Endothelial cell of hepatic sinusoid (primary cell): ENCODE data around the gene MICB.
"Not testable (repeated sequence)": the region's sequence is repeated elsewhere in the genome, so short reads cannot be mapped to it uniquely, and the experiment has no call there.

Experiments used
- in situ Hi-C: cut with HindIII; loops from 2 replicates; pipeline ENCODE4 v1.10.0; 2017; ENCODE audit warnings: low sequenced_read_pairs

The MICB gene

GRCh38 chr6:31535538-31536324 is 37.8 kb downstream of the MICB start:
- in situ Hi-C loops, result no loop called here

- in situ Hi-C loops, result no loop called here
These were observed 41.0 kb downstream of the MICB start for GRCh38 chr6:31538805-31539400.

DNA sequence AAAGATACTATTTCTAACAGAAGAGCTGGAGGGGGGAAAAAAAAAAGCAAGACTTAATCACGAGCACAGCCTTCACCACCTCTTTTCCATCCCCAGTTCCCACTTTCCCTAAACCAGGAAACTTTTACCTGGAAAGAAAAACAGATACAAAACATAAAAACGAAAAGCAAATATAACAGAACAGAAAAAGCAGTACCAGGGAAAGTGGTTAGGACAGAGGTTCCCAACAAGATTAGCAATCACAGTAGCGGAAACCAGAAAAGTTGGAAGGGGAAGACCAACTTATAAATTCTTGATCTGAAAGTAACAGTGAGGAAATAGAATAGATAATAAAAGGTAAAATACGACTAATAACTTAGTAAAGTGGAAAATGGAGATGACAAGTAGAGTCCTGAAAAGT is 42.7 kb downstream of the MICB start:
- in situ Hi-C loops, result loop anchor here (5.0 kb wide), 2 partner anchors 42 to 77 kb away; partner anchors contain the start of genes AIF1 and LTB

DNA sequence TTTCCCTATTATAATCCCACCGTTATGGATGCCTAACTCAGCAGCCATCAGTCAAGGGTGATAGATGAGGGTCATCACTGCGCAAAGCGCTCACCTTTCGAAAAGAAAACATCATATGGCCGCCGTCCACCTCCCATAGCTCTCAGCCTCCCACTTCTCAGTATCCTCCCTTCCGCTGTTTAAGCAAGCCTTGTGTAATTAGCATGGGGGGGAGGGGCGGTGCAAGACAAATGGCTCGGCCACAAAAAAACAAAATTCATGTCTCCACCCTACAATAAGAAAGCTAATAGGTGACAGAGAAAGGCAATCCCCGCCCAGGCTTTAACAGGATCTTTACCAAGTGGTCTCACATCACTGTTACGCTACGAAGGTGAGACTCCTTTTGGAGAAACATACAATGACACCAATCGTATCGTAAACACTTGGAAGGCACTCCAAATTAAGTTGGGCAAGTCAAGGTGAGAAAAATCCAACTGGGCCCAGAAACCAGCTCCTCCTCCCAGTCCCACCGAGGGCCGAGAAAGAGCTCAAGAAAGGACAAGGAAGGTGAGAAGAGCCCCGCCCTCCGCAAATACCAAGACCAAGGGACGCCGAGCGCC is 43.2 kb downstream of the MICB start:
- in situ Hi-C loops, result loop anchor here (5.0 kb wide), 2 partner anchors 41 to 76 kb away; partner anchors contain the start of genes AIF1 and LTB

GRCh38 chr6:31541658-31542521 is 43.9 kb downstream of the MICB start, which contains the start of gene DDX39B:
DDX39B (minus strand) TSS chr6:31542003; CDS start chr6:31540532, 1,471 bp downstream.
- in situ Hi-C loops, result loop anchor here (5.0 kb wide), 2 partner anchors 40 to 75 kb away; partner anchors contain the start of genes AIF1 and LTB

DNA sequence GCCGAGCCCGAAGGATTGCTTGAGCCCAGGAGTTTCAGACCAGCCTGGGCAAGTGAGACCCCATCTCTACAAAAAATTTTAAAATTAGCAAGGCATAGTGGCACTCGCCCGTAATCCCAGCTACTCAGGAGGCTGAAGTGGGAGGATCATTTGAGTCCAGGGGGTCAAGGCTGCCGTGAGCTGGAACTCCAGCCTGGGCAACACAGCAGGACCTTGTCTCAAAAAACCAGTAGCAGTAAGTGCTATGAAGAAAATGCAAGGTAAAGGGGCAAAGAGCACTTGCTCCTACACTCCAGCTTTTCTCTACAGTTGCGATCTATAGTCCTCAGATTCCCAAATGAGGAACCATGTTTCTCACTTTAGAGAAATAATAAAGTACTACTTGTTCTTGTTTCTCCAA is 45.7 kb downstream of the MICB start:
- in situ Hi-C loops, result loop anchor here (5.0 kb wide), 2 partner anchors 39 to 74 kb away; partner anchors contain the start of genes AIF1 and LTB

- in situ Hi-C loops, result loop anchor here (5.0 kb wide), 2 partner anchors 38 to 73 kb away; partner anchors contain the start of genes AIF1 and LTB
These were observed 46.7 kb downstream of the MICB start for GRCh38 chr6:31544676-31545075.

DNA sequence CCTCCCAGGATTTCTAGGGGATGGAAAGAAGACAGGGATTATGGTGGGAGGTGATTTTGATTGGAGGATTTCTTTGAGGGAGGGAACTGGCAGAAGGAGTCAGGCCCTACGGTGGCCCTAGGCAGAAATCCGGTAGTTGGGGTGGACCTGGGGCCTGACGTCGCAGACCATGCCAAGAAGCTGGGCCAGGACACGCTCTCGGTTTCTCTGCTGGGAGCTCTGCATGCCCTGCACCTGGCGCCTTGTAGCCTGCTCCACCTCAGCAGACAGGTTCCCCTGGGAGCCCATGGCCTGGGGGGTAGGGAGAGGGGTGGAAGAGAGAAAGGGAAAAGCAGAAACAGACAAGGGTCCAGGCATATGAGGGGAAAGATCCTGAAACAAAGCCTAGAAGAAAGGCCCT is 47.3 kb downstream of the MICB start:
- in situ Hi-C loops, result no loop called here

- in situ Hi-C loops, result no loop called here
These were observed 48.5 kb downstream of the MICB start, which contains the start of gene ATP6V1G2 for GRCh38 chr6:31546339-31546957. ATP6V1G2 (minus strand) TSS chr6:31546608; CDS start chr6:31546559, 49 bp downstream.

DNA sequence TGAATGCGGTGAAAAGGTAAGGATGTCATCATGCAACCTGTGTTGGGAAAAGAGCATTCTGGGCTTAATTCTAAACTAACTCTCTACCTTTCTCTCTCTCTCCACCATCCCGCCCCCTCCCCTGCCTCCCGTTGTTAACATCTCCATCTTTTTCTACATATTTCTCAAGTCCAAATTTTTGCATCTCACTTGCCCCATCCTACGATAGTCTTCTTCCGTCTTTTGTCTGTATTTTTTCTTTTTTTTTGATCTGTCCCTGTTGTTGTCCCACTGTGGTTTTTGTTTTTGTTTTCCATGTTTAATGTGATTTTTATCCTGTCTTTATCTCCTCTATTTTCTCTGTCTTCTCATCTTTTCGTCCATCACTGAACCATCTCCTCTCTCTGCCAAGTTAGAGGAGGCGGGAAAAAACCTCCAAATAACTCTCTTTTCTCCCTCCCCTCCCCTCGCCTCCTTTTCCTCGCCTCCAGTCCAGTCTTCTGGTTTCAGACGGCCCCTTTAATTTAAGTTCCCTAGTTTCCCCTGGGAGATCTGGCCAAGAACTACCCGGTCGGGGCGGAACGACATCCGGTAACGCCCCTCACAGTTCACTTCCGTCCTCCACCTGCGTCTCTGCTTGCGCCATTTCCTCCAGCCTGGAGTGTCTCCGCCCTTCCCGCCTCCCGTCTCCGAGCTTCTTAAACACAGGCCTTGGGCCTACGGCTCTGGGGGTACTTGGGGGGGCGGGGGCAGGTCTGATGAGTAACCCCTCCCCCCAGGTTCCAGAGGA is 49.2 kb downstream of the MICB start, which contains the start of gene NFKBIL1:
Gene NFKBIL1, plus strand, starts transcription at position 651 of the 769 bp plus-strand sequence. Its CDS starts 87 bp downstream, at position 738.
- in situ Hi-C loops, result no loop called here

DNA sequence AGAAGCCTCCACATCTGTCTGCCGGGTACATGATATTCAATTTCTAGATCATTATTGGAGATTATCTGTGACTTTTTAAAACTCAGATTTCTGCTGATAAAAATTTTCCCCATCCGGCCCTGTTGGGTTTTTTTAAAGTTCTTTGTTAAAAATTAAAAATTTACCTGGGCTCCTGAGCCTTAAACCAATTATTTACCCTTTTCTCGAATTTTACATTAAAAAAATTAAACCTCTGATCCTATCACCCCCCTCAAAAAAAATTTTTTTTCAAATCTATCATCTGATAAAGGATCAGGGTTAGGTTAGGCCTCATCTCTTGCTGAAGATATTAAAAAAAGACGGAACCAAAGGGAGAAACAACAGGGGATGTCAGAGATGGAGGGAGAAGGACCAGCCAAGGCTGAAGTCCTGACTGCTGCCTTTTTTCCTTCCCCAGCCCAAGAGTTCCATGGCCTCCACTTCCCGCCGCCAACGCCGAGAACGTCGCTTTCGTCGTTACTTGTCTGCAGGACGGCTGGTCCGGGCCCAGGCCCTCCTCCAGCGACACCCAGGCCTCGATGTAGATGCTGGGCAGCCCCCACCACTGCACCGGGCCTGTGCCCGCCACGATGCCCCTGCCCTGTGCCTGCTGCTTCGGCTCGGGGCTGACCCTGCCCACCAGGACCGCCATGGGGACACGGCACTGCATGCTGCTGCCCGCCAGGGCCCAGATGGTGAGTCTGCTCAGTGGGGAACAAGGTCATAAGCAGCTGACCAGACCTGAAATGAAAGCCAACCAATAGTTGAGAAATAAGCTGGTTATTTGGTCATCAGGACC is 50.0 kb downstream of the MICB start:
- in situ Hi-C loops, result no loop called here

- in situ Hi-C loops, result no loop called here
These were observed 50.6 kb downstream of the MICB start for GRCh38 chr6:31548544-31548873.

DNA sequence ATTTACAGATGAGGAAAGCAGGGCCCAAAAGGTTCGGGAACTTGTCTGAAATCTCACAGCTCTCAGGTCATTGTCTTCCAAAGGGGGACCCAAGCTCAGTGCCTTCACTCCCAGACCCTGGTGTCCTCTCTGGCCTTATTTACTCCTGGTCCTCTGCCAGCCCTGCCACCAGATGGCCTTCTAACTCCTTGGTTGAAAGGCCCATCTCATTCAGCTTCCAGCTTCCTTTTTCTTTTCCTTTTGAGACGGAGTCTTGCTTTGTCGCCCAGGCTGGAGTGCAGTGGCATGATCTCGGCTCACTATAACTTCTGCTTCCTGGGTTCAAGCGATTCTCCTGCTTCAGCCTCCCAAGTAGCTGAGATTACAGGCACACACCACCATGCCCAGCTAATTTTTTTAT is 53.4 kb downstream of the MICB start:
- in situ Hi-C loops, result not testable (repeated sequence)

DNA sequence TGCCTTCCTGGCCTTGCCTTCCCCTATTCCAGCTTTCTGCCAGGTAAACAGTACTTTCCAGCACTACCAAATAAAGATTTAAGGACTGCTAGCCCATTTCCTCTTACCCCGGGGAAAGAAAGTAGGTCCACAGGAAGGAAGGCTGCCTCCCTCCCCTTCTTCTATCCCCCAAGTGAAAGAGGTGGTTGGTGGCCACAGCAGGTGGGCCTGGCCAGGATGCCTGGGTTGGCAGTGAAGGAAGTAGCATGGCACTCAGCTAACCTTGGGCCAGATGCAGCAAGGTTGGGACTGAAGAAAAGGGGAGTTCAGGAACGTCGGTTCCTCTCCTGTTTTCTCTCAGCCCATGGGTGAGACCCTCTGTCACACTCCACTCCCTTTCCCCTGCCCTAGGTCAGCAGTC is 58.4 kb downstream of the MICB start:
- in situ Hi-C loops, result no loop called here

DNA sequence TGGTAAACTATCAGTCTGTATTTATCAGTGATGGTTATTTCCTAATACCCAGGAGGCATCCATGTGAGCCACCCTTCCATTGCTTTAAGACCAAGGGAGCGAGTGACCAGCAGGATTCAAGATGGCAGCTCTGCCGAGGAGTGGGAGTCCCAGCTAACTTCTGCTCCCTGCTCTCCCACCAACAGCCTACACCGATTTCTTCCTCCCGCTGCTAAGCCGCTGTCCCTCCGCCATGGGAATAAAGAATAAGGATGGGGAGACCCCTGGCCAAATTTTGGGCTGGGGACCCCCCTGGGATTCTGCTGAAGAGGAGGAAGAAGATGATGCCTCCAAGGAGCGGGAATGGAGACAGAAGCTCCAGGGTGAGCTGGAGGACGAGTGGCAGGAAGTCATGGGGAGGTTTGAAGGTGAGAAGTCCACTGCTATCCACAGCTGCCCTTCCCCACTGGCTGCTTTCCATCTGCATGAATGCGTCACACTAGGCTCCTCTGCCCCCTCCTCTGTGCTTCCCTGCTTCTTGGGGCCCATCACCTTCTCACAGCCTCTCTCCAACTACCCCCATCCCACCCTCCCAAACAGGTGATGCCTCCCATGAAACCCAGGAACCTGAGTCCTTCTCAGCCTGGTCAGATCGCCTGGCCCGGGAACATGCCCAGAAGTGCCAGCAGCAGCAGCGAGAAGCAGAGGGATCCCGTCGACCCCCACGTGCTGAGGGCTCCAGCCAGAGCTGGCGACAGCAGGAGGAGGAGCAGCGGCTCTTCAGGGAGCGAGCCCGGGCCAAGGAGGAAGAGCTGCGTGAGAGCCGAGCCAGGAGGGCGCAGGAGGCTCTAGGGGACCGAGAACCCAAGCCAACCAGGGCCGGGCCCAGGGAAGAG is 59.7 kb downstream of the MICB start:
- in situ Hi-C loops, result no loop called here

GRCh38 chr6:31558318-31558625 is 60.3 kb downstream of the MICB start:
- in situ Hi-C loops, result no loop called here

GRCh38 chr6:31558631-31559500 is 60.9 kb downstream of the MICB start:
- in situ Hi-C loops, result no loop called here
